Psoas muscle (tissue), 8 donors: Measurements from ENCODE around the gene MTRF1L. TPM values are rescaled to one million over a fixed set of nuclear protein-coding genes. Genes with fewer than 3 reads are reported as not detected.
"Not testable (repeated sequence)": the region's sequence is repeated elsewhere in the genome, so short reads cannot be mapped to it uniquely, and the experiment has no call there.

ENCODE experiments used
- ATAC-seq, 4 donors: fragments of 200-7000 bp; cut with Tn5 transposase; one replicate each; pipeline ENCODE4 v1.9.1; 2020; ENCODE audit warnings: moderate library complexity in 3 of 4, mild to moderate bottlenecking in 2 of 4
- DNase-seq, 2 donors: peaks; one replicate each; pipeline ENCODE4 v3.0.0-alpha.2; 2020
- H3K27ac ChIP-seq: fragments of 200-600 bp; one replicate; pipeline ENCODE4 v1.8.0; 2022
- H3K27me3 ChIP-seq, 3 donors: fragments of 200-600 bp in 1 of 3; one replicate each; pipeline versions ENCODE4 v1.6.1 to v1.8.0; 2013 to 2022; ENCODE audit warnings: low read length in 2 of 3, mild to moderate bottlenecking in 2 of 3, moderate library complexity in 1 of 3; ENCODE audit not compliant: insufficient read depth in 3 of 3
- H3K36me3 ChIP-seq, 2 donors: fragments of 200-600 bp in 1 of 2; one replicate each; pipeline versions ENCODE4 v1.6.1 to v1.8.0; 2013 to 2022; ENCODE audit warnings: low read depth in 1 of 2, mild to moderate bottlenecking in 1 of 2, moderate library complexity in 1 of 2; ENCODE audit not compliant: insufficient read depth in 1 of 2
- H3K4me1 ChIP-seq: fragments of 200-600 bp; one replicate; pipeline ENCODE4 v1.8.0; 2022
- H3K4me3 ChIP-seq: fragments of 200-600 bp; one replicate; pipeline ENCODE4 v1.8.0; 2022; ENCODE audit warnings: mild to moderate bottlenecking
- H3K9me3 ChIP-seq: fragments of 200-600 bp; one replicate; pipeline ENCODE4 v1.8.0; 2022
- CTCF ChIP-seq: fragments of 200-600 bp; IDR thresholded peaks from one replicate; pipeline ENCODE4 v1.8.0; 2022; ENCODE audit warnings: antibody characterized with exemption
- WGBS, 3 donors: extraction: QIAGEN DNeasy Blood & Tissue Kit; methylation state at CpG; one replicate each; pipeline versions ENCODE4 v1.1.6 to v1.1.7; 2013; 5-methylcytosine and 5-hydroxymethylcytosine counted together
- intact Hi-C, 2 donors: fragments of 100-400 bp; cut with DNase I; formaldehyde crosslinking; loops; one replicate each; pipeline versions ENCODE4 v1.11.0 to v1.14.2; 2022
- polyA plus RNA-seq, 3 donors: library from polyadenylated mRNA; stranded (reverse); fragments of 200-250 nt; gene quantifications; one replicate each; pipeline ENCODE4 v1.2.3, GENCODE V29; 2013
- total RNA-seq, 4 donors: library from RNA; stranded (reverse); fragmentation: NEBNext Ultra II Directional in 2 of 4; extraction: Animal tissue kit (Norgen Biotek cat#: 25700) in 2 of 4; gene quantifications; one replicate each; pipeline versions ENCODE4 v1.2.1 to v1.2.4, GENCODE V29; 2021 to 2023
- donor health status: healthy with polysubstance abuse.
- donor health status: DM: no; HTN: no; CAD: no; lungs with moderate emphysema.
- donor health status: Bipolar disorder and iron deficiency.
- donor health status: healthy.
- donor health status: DM: yes; HTN: yes; CAD: no.
- donor health status: DM: no; HTN: no; CAD: no.
- donor health status: DM: no; HTN: no; CAD: no.
- donor health status: DM: yes; HTN: yes; CAD: no.

The MTRF1L gene
- total and polyA plus RNA-seq, 7 donors: 20.3 to 55.9 (median 28.9) TPM

GRCh38 chr6:152973916-152974315 lies 28.6 kb downstream of the MTRF1L start:
- Histone ChIP-seq H3K4me1 (no peaks in the 10 kb centered on the region), H3K4me3 (no peak overlapping the region), H3K27ac (no peak overlapping the region), H3K9me3 (no peaks in the 10 kb centered on the region), H3K27me3 (no peaks in the 10 kb centered on the region), H3K36me3 (peaks cover 0 to 56% of the 10 kb centered on the region in 2 donors)
- TF ChIP-seq CTCF: no peak
- intact Hi-C loops: no loop called here
- ATAC-seq (no peak), DNase-seq (no peak)
- 96 to 100% (median 97%) methylated on average over 1 of the region's 1 CpG for whole genome bisulfite sequencing, 3 donors

GRCh38 chr6:152969688-152970418 lies 32.7 kb downstream of the MTRF1L start:
- Histone ChIP-seq H3K9me3 (peaks cover 2% of the 10 kb centered on the region), H3K27ac (no peak overlapping the region), H3K4me3 (no peak overlapping the region), H3K4me1 (no peaks in the 10 kb centered on the region), H3K36me3 (peaks cover 0 to 50% of the 10 kb centered on the region in 2 donors), H3K27me3 (no peaks in the 10 kb centered on the region)
- DNase-seq (no peak), ATAC-seq (no peak)
- TF ChIP-seq CTCF: no peak
- intact Hi-C loops: no loop called here
- 96 to 97% (median 97%) methylated on average over 6 of the region's 6 CpGs for WGBS, 3 donors

GRCh38 chr6:152966168-152966894 lies 36.2 kb downstream of the MTRF1L start:
- H3K27ac ChIP-seq, DNase-seq, H3K9me3 ChIP-seq, intact Hi-C loops, H3K4me3 ChIP-seq, H3K4me1 ChIP-seq, H3K27me3 ChIP-seq, ATAC-seq: not testable (repeated sequence)
- H3K36me3 ChIP-seq: peaks cover 0 to 14% of the 10 kb centered on the region in 2 donors
- 87 to 93% (median 90%) methylated on average over 11 to 15 of the region's 15 CpGs for WGBS, 3 donors

GRCh38 chr6:152959333-152959732 lies 43.2 kb downstream of the MTRF1L start:
- DNase-seq (no peak), ATAC-seq (no peak)
- intact Hi-C loops: no loop called here
- H3K4me3 ChIP-seq: no peak overlapping the region
- WGBS, 3 donors: 92 to 93% (median 92%) methylated on average over 24 of the region's 24 CpGs
- H3K27ac ChIP-seq: no peak overlapping the region
- no peaks in the 10 kb centered on the region for H3K27me3 ChIP-seq
- H3K4me1 ChIP-seq: no peaks in the 10 kb centered on the region
- H3K9me3 ChIP-seq: no peaks in the 10 kb centered on the region
- H3K36me3 ChIP-seq: no peaks in the 10 kb centered on the region
- no peak for TF ChIP-seq CTCF

GRCh38 chr6:152957796-152958195 lies 44.7 kb downstream of the MTRF1L start:
- H3K27ac ChIP-seq: no peak overlapping the region
- H3K27me3 ChIP-seq: no peaks in the 10 kb centered on the region
- no peaks in the 10 kb centered on the region for H3K36me3 ChIP-seq
- intact Hi-C loops: no loop called here
- no peak for DNase-seq
- no peak for ATAC-seq
- WGBS, 3 donors: 61 to 86% (median 65%) methylated on average over 1 of the region's 1 CpG
- no peaks in the 10 kb centered on the region for H3K9me3 ChIP-seq
- TF ChIP-seq CTCF: no peak
- no peak overlapping the region for H3K4me3 ChIP-seq
- H3K4me1 ChIP-seq: no peaks in the 10 kb centered on the region
